Heart left ventricle (tissue), 13 donors: Measurements from ENCODE around the gene RAB36.

Source experiments
- CTCF ChIP-seq, 12 donors: fragments of 200-600 bp; sonication (generic) in 4 of 12; IDR thresholded peaks; one replicate each; pipeline versions ENCODE4 v1.5.0 to v1.8.0; 2018 to 2022; ENCODE audit warnings: antibody characterized with exemption in 12 of 12, mild to moderate bottlenecking in 5 of 12
- POLR2A ChIP-seq, 2 donors: fragments of 450-650 bp; IDR thresholded peaks; one replicate each; pipeline ENCODE4 v1.6.1; 2017; ENCODE audit warnings: antibody characterized with exemption in 2 of 2, mild to moderate bottlenecking in 2 of 2, moderate library complexity in 2 of 2
- donor health status: ischemic (EF 13 %, LVEDD 7.1; RV severe dilation, severe dysfunction).
- donor health status: DM: no; HTN: yes; CAD: no.
- donor health status: DM: no; HTN: no; CAD: no.
- donor health status: ischemic (EF 25% LVEDD 6.9; RV normal size, moderate dysfunction).
- donor health status: ischemic (EF 25% LVEDD 5.7; RV mildly dilated, moderate dysfunction).
- donor health status: ischemic (EF 35%, LVEDD 5.7; RV mildly dilated, moderate dysfunction).
- donor health status: nonischemic (EF 11% LVEDD 7.7; RV severe dilation, severe dysfunction).
- donor health status: DM: yes; HTN: yes; CAD: no.
- donor health status: PGD.
- donor health status: ischemic (EF 29% LVEDD 5.4; RV normal size, mild dysfunction).
- donor health status: nonischemic (EF 23%, LVEDD 6.1; RV moderate dilation, normal function).

DNA sequence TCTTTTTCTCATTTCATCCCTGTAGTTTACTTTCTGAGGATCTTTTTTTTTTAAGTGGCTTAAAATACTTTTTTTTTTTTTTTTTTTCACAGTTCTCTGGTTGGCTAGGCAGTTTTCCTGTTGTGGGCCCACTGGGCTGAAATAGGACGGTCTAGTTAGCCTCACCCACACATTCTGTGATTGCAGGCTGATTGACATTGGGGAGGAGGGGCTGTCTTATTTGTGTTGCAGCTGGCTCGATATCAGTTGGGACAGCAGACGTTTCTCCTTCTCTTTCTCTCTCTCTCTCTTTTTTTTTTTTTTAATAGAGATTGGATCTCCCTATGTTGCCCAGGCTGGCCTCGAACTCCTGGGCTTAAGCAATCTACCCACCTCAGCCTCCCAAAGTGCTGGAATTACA is 41.9 kb downstream of the RAB36 start:
- TF ChIP-seq CTCF (IDR thresholded peaks at IDR 0.05) (no peak), POLR2A (IDR thresholded peaks at IDR 0.05) (no peak)
